Fibroblast of skin of right quadriceps (primary cell): ENCODE data around the gene FKBP7.
"Not testable (repeated sequence)": the region's sequence is repeated elsewhere in the genome, so short reads cannot be mapped to it uniquely, and the experiment has no call there.

Experiments used
- DNase-seq: peaks from one replicate; pipeline ENCODE4 v3.0.0-alpha.2; 2013

The FKBP7 gene

GRCh38 chr2:178478439-178479274, at the start of gene FKBP7:
Gene FKBP7 (minus strand): TSS chr2:178478600. CDS start chr2:178478499, 101 bp downstream.
- peak; percentile 82 for DNase-seq

GRCh38 chr2:178527592-178527991, 49.2 kb upstream of the FKBP7 start:
- DNase-seq, result no peak

GRCh38 chr2:178526256-178526655, 47.9 kb upstream of the FKBP7 start:
- DNase-seq, result no peak

- DNase-seq, result not testable (repeated sequence)
Measured at GRCh38 chr2:178525460-178525859, 47.1 kb upstream of the FKBP7 start.

- DNase-seq, result not testable (repeated sequence)
Measured at GRCh38 chr2:178525010-178525409, 46.6 kb upstream of the FKBP7 start.

GRCh38 chr2:178523596-178524134, 45.3 kb upstream of the FKBP7 start:
- no peak for DNase-seq

- peak; percentile 82 for DNase-seq
Measured at GRCh38 chr2:178522950-178523595, 44.7 kb upstream of the FKBP7 start.

- no peak for DNase-seq
Measured at GRCh38 chr2:178521304-178522150, 43.1 kb upstream of the FKBP7 start.

- peak; percentile 35 for DNase-seq
Measured at GRCh38 chr2:178517496-178517895, 39.1 kb upstream of the FKBP7 start.

- peak; percentile 74 for DNase-seq
Measured at GRCh38 chr2:178514664-178515063, 36.3 kb upstream of the FKBP7 start.

- peak; percentile 18 for DNase-seq
Measured at GRCh38 chr2:178513876-178514275, 35.5 kb upstream of the FKBP7 start.

- peak; percentile 32 for DNase-seq
Measured at GRCh38 chr2:178512484-178512883, 34.1 kb upstream of the FKBP7 start.

GRCh38 chr2:178510384-178510783, 32.0 kb upstream of the FKBP7 start:
- no peak for DNase-seq

GRCh38 chr2:178508646-178509045, 30.2 kb upstream of the FKBP7 start:
- no peak for DNase-seq

GRCh38 chr2:178506949-178507348, 28.5 kb upstream of the FKBP7 start:
- no peak for DNase-seq

- no peak for DNase-seq
Measured at GRCh38 chr2:178506524-178506923, 28.1 kb upstream of the FKBP7 start.

- no peak for DNase-seq
Measured at GRCh38 chr2:178506101-178506500, 27.7 kb upstream of the FKBP7 start.

GRCh38 chr2:178502751-178503150, 24.4 kb upstream of the FKBP7 start:
- no peak for DNase-seq

- no peak for DNase-seq
Measured at GRCh38 chr2:178499640-178500039, 21.2 kb upstream of the FKBP7 start.

GRCh38 chr2:178498137-178498536, 19.7 kb upstream of the FKBP7 start:
- DNase-seq, result no peak

GRCh38 chr2:178496049-178496448, 17.6 kb upstream of the FKBP7 start:
- no peak for DNase-seq

- no peak for DNase-seq
Measured at GRCh38 chr2:178491612-178492011, 13.2 kb upstream of the FKBP7 start.

- DNase-seq, result peak; percentile 8
Measured at GRCh38 chr2:178485356-178485755, 7.0 kb upstream of the FKBP7 start.
